Lower leg skin (tissue), 4 donors: ENCODE measurements around the gene HSPB9. TPM values are rescaled to one million over a fixed set of nuclear protein-coding genes. Genes with fewer than 3 reads are reported as not detected.

Experiments
- DNase-seq, 2 donors: peaks; one replicate each; pipeline ENCODE4 v3.0.0-alpha.2; 2019; ENCODE audit warnings: low spot score in 2 of 2
- H3K4me3 ChIP-seq: fragments of 200-600 bp; sonication (generic); 2 replicates; pipeline ENCODE4 v1.5.1; 2017; ENCODE audit warnings: mild to moderate bottlenecking, low read depth; ENCODE audit not compliant: poor library complexity, severe bottlenecking
- POLR2A ChIP-seq, 2 donors: fragments of 450-650 bp; IDR thresholded peaks; one replicate each; pipeline ENCODE4 v1.6.1; 2016 to 2017; ENCODE audit warnings: antibody characterized with exemption in 2 of 2, mild to moderate bottlenecking in 1 of 2, moderate library complexity in 1 of 2
- WGBS, 2 donors: methylation state at CpG; one replicate each; pipeline ENCODE4 v1.1.5; 2018; 5-methylcytosine and 5-hydroxymethylcytosine counted together
- intact Hi-C: fragments of 100-400 bp; cut with DNase I; formaldehyde crosslinking; loops from one replicate; pipeline ENCODE4 v1.15.0; 2023; ENCODE audit warnings: low total_unique reads
- total RNA-seq, 4 donors: library from RNA; depleted of rRNA; stranded (reverse); fragments of >200 nt; gene quantifications; one replicate each; pipeline ENCODE4 v1.1.0, GENCODE V29; 2016
- TF ChIP-seq, protein P1 (sequence below), 3 donors: fragments of 450-650 bp; IDR thresholded peaks; one replicate each; pipeline ENCODE4 v1.5.1; 2016; ENCODE audit warnings: antibody characterized with exemption in 3 of 3, mild to moderate bottlenecking in 3 of 3, moderate library complexity in 2 of 3

HSPB9 gene
- total RNA-seq, 4 donors from 2014 or later: 0.23 TPM; not detected in 3

DNA sequence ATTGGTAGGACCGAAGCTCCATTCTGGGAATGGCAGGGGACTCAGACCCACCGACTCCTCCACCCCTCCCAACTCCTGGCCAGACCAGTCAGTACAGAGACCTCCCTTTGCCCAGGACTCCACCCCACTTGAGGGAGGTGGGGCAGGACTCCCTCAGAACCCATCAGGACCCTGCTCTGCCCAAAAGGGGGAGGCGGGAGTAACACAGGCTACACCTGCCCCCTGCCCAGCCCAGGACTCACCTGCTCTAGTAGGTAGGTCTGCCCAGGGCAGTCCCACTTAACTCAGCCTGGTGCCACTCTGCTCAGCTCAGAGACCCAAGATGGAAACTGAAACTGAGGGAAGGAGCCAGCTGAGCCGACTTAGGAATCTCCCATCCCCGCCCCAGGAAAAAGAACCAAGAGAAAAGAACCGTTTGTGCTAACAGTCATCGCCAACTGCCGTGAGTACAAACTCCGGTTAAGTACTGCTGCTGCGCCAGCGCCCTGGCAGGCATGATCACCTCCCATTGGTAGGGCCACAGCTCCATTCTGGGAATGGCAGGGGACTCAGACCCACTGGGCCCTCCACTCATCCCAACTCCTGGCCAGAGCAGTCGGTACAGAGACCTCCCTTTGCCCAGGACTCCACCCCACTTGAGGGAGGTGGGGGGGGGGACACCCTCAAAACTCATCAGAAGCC, 10.6 kb upstream of the HSPB9 start:
- TF ChIP-seq, protein P1, sequence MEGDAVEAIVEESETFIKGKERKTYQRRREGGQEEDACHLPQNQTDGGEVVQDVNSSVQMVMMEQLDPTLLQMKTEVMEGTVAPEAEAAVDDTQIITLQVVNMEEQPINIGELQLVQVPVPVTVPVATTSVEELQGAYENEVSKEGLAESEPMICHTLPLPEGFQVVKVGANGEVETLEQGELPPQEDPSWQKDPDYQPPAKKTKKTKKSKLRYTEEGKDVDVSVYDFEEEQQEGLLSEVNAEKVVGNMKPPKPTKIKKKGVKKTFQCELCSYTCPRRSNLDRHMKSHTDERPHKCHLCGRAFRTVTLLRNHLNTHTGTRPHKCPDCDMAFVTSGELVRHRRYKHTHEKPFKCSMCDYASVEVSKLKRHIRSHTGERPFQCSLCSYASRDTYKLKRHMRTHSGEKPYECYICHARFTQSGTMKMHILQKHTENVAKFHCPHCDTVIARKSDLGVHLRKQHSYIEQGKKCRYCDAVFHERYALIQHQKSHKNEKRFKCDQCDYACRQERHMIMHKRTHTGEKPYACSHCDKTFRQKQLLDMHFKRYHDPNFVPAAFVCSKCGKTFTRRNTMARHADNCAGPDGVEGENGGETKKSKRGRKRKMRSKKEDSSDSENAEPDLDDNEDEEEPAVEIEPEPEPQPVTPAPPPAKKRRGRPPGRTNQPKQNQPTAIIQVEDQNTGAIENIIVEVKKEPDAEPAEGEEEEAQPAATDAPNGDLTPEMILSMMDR (IDR thresholded peaks at IDR 0.05): no peak
- TF ChIP-seq POLR2A (IDR thresholded peaks at IDR 0.05): no peak
- H3K4me3 ChIP-seq: peak overlapping the region; percentile 30
- intact Hi-C loops: loop anchor here (10.0 kb wide), 1 partner anchor 147 kb away; the partner anchor contains the start of gene CNP
- DNase-seq: no peak
- 4 to 5% methylated on average over 12 of the region's 12 CpGs for WGBS, 2 donors

- DNase-seq: peak; percentile 84 to 94
- WGBS, 2 donors: 0 to 1% methylated on average over 10 of the region's 10 CpGs
- H3K4me3 ChIP-seq: peak within 1 kb of the TSS; percentile 30
- TF ChIP-seq POLR2A (IDR thresholded peaks at IDR 0.05): no peak
- TF ChIP-seq, protein P1 (IDR thresholded peaks at IDR 0.05): no peak
- intact Hi-C loops: loop anchor here (10.0 kb wide), 1 partner anchor 148 kb away; the partner anchor contains the start of gene CNP
Measured at GRCh38 chr17:42112552-42113176, 9.9 kb upstream of the HSPB9 start, which contains the start of gene DHX58. Gene DHX58, minus strand, starts transcription at chr17:42112714. Its CDS starts 822 bp downstream, at chr17:42111892.

GRCh38 chr17:42113293-42114069, 9.1 kb upstream of the HSPB9 start:
- DNase-seq: no peak
- H3K4me3 ChIP-seq: no peak overlapping the region
- no peak for TF ChIP-seq POLR2A (IDR thresholded peaks at IDR 0.05)
- TF ChIP-seq, protein P1 (IDR thresholded peaks at IDR 0.05): no peak
- 85 to 89% methylated on average over 24 to 28 of the region's 28 CpGs for WGBS, 2 donors
- intact Hi-C loops: loop anchor here (10.0 kb wide), 1 partner anchor 149 kb away; the partner anchor contains the start of gene CNP

GRCh38 chr17:42114118-42114517, 8.5 kb upstream of the HSPB9 start:
- intact Hi-C loops: loop anchor here (10.0 kb wide), 1 partner anchor 149 kb away; the partner anchor contains the start of gene CNP
- WGBS, 2 donors: 73 to 81% methylated on average over 9 of the region's 9 CpGs
- TF ChIP-seq, protein P1 (IDR thresholded peaks at IDR 0.05): no peak
- no peak for TF ChIP-seq POLR2A (IDR thresholded peaks at IDR 0.05)
- H3K4me3 ChIP-seq: no peak overlapping the region
- no peak for DNase-seq

DNA sequence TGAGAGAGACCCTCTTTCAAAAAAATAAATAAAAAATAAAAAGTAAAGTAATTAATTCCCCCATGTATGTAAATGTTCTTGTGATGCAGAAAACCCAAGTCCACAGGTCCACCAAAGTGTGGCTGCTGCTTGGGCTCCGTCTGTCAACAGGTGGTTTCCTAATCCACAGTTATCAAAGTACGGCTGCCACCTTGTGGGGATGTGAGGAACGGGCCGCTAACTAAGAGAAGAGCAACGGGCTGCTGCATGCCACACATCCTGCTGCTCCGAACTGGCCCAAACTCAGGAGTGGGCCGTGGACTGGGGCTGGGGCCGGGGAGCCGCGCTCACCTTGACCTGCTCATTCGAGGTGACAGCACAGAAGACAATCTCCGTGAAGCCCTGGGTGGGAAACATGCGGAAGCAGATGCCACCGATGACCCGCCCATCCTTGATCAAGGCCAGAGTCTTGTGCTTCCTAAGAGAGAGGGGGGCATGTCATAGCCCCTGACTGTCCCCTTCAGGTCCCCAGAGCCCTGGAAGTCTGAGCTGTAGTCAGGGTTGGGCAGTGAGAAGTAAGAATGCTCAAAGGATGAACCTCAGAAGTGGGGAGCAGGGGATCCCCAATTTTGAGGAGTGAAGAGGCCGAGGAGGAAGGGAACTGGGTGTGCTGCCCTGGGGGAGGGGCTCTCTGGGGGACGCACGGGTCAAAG, 5.8 kb upstream of the HSPB9 start:
- no peak overlapping the region for H3K4me3 ChIP-seq
- intact Hi-C loops: loop anchor here (2.0 to 10.0 kb wide), 3 partner anchors 50 to 152 kb away; partner anchors contain the start of gene CNP
- peak; percentile 84 to 97 for DNase-seq
- WGBS, 2 donors: 29 to 30% methylated on average over 18 of the region's 18 CpGs
- TF ChIP-seq POLR2A (IDR thresholded peaks at IDR 0.05): no peak
- TF ChIP-seq, protein P1 (IDR thresholded peaks at IDR 0.05): no peak
